Measurements from ENCODE around the gene BIRC7. TPM values are rescaled to one million over a fixed set of nuclear protein-coding genes. Genes with fewer than 3 reads are reported as not detected.

Gene BIRC7, protein sequence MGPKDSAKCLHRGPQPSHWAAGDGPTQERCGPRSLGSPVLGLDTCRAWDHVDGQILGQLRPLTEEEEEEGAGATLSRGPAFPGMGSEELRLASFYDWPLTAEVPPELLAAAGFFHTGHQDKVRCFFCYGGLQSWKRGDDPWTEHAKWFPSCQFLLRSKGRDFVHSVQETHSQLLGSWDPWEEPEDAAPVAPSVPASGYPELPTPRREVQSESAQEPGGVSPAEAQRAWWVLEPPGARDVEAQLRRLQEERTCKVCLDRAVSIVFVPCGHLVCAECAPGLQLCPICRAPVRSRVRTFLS
- total RNA-seq, result 0.27 TPM
- long read RNA-seq, result 0 reads

DNA sequence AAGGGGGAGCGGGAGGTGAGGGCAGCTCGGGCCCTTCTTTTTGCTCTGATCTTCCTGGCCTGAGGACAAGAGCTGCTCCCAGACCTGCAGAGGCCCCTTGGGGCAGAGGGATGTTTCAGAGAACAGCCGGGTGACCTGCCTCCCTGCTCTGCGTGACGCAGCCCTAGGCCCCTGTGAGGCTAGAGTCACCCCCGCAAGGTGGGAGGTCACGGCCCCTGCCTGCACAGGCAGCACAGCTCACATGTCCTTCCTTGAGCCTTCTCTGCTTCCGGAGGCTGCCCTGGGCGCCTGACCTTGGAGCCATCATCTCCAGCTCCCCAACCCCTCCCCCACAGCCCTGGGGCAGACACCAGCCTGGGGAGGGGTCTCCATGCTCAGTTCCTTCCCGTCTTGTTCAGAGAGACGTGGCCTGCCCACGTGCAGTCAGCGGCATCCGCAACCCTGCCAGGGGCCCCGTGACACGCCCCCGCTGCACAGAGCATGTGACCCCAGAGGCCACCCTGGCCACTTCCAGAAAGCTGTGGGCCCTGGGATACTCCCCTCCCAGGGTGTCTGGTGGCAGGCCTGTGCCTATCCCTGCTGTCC lies at the start of gene BIRC7:
TSS of gene BIRC7 (plus strand) at position 507 of the 585 bp plus-strand sequence. CDS start 192 bp downstream, outside the sequence.
- DNase-seq, result no peak
- TF ChIP-seq, protein P1, sequence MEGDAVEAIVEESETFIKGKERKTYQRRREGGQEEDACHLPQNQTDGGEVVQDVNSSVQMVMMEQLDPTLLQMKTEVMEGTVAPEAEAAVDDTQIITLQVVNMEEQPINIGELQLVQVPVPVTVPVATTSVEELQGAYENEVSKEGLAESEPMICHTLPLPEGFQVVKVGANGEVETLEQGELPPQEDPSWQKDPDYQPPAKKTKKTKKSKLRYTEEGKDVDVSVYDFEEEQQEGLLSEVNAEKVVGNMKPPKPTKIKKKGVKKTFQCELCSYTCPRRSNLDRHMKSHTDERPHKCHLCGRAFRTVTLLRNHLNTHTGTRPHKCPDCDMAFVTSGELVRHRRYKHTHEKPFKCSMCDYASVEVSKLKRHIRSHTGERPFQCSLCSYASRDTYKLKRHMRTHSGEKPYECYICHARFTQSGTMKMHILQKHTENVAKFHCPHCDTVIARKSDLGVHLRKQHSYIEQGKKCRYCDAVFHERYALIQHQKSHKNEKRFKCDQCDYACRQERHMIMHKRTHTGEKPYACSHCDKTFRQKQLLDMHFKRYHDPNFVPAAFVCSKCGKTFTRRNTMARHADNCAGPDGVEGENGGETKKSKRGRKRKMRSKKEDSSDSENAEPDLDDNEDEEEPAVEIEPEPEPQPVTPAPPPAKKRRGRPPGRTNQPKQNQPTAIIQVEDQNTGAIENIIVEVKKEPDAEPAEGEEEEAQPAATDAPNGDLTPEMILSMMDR (IDR thresholded peaks at IDR 0.05; ENCODE audit: borderline replicate concordance), result no peak
- no peaks in the 10 kb centered on the region for H3K36me3 ChIP-seq
- intact Hi-C loops (cut with micrococcal nuclease), result no loop called here
- peaks cover 7% of the 10 kb centered on the region for H3K4me1 ChIP-seq
- no peaks in the 10 kb centered on the region for H3K9me3 ChIP-seq (replicated peaks)
- no peak within 1 kb of the TSS for H3K27ac ChIP-seq (replicated peaks)
- no peak within 1 kb of the TSS for H3K4me3 ChIP-seq
- H3K27me3 ChIP-seq (ENCODE audit: low read depth), result peaks cover 74% of the 10 kb centered on the region

DNA sequence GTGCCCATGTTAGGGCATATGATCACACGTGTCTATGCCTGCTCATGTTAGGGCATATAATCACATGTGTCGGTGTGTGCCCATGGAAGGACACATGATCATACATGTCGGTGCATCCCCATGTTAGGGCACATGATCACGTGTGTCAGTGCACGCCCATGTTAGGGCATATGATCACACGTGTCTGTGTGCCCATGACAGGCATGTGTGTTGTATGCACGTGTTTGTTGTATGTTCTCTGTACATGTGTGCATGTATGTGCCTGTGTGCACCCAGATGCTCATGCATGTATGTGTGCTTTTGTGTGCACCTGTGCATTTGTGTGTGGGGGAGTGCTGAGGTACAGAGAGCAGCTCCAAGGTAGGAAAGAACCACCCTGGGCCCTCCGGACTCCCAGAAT lies 49.6 kb upstream of the BIRC7 start:
- intact Hi-C loops (cut with micrococcal nuclease), result no loop called here
- DNase-seq, result no peak

DNA sequence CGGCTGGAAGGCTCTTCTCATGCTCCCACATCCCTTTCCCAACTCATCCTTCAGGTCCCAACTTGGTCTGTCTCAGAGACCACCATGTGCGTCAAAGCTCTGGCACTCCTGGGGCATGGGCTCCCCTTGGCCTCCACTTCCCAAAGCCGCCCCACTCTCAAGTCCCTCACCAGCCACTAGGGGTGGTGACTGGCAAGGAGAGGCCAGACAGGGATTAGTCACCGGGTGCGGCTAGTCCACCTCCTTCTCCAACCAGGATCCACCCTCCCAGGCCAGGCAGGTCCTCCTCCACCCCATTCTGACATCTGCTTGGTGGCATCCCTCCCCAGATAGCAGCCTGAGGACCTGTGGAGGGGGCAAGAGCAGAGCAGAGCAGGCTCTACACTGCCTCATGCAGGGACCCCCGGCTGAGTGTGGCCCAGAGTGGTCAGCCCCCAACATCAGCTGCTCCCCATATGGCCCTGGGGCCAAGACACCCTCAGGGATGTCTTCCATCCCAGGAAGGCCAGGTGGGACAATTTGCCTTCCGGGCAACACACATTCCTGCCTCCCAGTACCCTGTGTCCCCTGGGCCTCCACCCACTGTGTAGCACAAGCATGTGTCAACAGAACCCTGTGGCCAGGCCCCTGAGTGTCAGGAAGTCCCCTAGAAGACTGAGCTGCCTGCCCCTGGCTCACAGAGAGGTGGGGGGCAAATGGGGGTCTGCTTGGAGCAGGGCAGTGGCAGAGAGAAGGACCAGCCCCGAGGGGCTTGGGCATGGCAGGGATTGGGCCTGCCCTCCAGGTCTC lies 49.0 kb upstream of the BIRC7 start:
- Histone ChIP-seq H3K4me1 (no peaks in the 10 kb centered on the region), H3K36me3 (no peaks in the 10 kb centered on the region), H3K27ac (replicated peaks) (no peak overlapping the region), H3K4me3 (no peak overlapping the region), H3K9me3 (replicated peaks) (no peaks in the 10 kb centered on the region), H3K27me3 (ENCODE audit: low read depth) (peaks cover 30% of the 10 kb centered on the region)
- no peak for DNase-seq
- intact Hi-C loops (cut with micrococcal nuclease), result no loop called here
- TF ChIP-seq, protein P1 (IDR thresholded peaks at IDR 0.05; ENCODE audit: borderline replicate concordance), result no peak

More for the DNA sequence above, 49.6 kb upstream of the BIRC7 start:
- TF ChIP-seq, protein P1 (IDR thresholded peaks at IDR 0.05; ENCODE audit: borderline replicate concordance), result no peak
- no peaks in the 10 kb centered on the region for H3K9me3 ChIP-seq (replicated peaks)
- no peak overlapping the region for H3K27ac ChIP-seq (replicated peaks)
- no peaks in the 10 kb centered on the region for H3K4me1 ChIP-seq
- H3K4me3 ChIP-seq, result no peak overlapping the region
- peaks cover 36% of the 10 kb centered on the region for H3K27me3 ChIP-seq (ENCODE audit: low read depth)
- H3K36me3 ChIP-seq, result no peaks in the 10 kb centered on the region

DNA sequence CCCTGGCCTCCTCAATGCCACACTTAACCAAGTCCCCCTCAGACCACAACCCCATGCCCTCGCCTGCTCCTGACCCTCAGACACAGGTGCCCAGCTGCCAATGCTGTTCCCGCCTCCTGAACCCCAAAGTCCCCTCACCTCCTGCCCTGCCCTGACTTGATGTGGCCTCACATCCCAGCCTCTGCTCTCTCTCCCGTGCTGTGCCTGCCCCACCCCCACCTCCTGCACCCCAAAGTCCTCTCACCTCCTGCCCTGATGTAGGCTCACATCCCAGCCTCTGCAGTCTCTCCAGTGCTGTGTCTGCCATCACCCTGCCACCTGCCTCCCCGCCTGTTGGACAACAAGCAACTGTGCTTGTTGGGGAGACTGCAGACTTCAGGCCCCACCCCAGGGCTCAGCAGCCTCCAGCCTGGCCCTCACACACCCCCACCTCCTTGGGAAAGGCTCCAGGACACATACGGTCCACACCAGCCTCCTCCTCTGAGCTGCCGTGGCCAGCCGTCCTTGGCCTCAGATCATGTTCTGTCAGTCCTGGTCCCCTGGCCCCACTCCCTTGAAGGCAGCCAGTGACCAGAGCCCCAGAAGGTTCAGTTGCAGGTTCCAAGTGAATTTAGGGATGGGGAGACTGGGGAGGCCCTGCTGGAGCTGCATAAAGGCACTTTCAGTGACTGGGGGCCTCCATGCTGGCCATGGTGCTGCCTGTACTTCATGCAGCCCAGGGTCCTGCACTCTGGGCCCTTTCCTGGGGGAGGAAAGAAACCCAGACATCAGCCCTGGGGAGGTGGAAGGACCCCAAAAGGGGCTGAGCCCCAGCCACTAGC lies 48.2 kb upstream of the BIRC7 start:
- Histone ChIP-seq H3K27me3 (ENCODE audit: low read depth) (peaks cover 22% of the 10 kb centered on the region), H3K4me3 (no peak overlapping the region), H3K36me3 (no peaks in the 10 kb centered on the region), H3K4me1 (no peaks in the 10 kb centered on the region), H3K9me3 (replicated peaks) (no peaks in the 10 kb centered on the region), H3K27ac (replicated peaks) (no peak overlapping the region)
- TF ChIP-seq, protein P1 (IDR thresholded peaks at IDR 0.05; ENCODE audit: borderline replicate concordance), result no peak
- intact Hi-C loops (cut with micrococcal nuclease), result no loop called here
- no peak for DNase-seq

DNA sequence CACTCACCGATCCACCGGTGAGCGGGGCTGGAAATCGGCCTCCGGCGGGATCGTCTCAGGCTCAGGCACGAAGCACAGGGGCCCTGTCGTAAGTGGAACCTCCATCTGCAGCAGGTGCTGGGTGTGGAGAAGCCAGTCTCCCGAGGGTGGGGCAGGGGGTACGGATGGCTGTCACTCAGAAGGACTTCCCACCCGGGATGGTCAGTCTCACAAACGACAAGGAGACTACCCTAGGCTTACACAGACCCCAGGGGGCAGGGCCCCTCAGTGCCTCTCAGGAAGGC lies 47.6 kb upstream of the BIRC7 start:
- TF ChIP-seq, protein P1 (IDR thresholded peaks at IDR 0.05; ENCODE audit: borderline replicate concordance), result no peak
- Histone ChIP-seq H3K27ac (replicated peaks) (no peak overlapping the region), H3K4me3 (no peak overlapping the region), H3K27me3 (ENCODE audit: low read depth) (peaks cover 16% of the 10 kb centered on the region), H3K9me3 (replicated peaks) (no peaks in the 10 kb centered on the region), H3K4me1 (no peaks in the 10 kb centered on the region), H3K36me3 (no peaks in the 10 kb centered on the region)
- no peak for DNase-seq
- intact Hi-C loops (cut with micrococcal nuclease), result no loop called here

All from left ventricle myocardium inferior (tissue), 1 donor.